ENCODE results near the gene KLHDC10. TPM values are rescaled to one million over a fixed set of nuclear protein-coding genes. Genes with fewer than 3 reads are reported as not detected.

KLHDC10 gene
- polyA plus RNA-seq, 1 donor from 2014 or later, result 59.1 TPM

DNA sequence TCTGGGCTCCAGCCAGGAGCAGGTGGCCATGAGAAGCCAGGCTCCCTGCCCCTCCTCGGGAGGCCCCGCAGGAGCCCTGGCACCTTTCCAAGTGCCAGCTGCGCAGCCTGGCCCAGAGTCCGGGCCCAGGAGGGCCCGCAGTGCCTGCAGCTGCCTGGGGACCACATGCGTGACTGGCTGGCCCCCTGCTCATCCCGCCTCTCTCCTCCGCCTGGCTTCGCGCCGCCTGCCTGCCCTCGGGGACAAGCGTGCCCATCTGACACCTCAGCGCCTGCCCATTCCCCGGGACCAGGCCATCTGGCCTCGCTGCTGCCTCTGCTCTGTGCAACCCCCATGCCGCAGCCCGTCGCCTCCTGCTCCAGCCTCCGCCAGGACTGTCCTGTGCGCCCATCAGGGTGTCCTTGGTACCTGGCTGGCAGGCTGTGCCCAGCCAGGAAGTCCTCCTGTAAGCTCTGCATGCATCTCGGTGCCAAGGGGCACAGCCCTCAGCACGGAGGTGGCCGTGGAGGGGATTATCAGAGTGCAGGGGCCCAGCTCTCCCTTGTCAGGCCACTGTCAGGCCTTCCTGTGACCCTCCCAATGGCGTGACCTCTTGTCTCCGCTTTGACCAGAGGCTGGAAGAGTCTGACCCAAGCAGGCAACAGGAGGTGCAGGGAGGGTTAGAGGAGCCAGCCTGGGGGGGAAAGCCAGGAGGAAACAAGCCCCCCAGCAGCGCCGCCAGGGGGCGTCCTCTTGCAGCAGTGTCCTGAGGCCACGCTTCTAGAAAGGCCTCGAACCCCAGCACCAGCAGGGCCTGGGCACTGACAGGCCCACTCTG lies 84.4 kb downstream of the KLHDC10 start:
- H3K27ac ChIP-seq (ENCODE audit: low read length), result no peak overlapping the region
- no peak for TF ChIP-seq TAF1 (IDR thresholded peaks at IDR 0.05; ENCODE audit: low read depth)
- TF ChIP-seq SMC3 (conservative IDR thresholded peaks at IDR 0.05; ENCODE audit: poor library complexity), result no peak
- TF ChIP-seq POLR2AphosphoS5 (IDR thresholded peaks at IDR 0.05), result no peak
- TF ChIP-seq, protein P1, sequence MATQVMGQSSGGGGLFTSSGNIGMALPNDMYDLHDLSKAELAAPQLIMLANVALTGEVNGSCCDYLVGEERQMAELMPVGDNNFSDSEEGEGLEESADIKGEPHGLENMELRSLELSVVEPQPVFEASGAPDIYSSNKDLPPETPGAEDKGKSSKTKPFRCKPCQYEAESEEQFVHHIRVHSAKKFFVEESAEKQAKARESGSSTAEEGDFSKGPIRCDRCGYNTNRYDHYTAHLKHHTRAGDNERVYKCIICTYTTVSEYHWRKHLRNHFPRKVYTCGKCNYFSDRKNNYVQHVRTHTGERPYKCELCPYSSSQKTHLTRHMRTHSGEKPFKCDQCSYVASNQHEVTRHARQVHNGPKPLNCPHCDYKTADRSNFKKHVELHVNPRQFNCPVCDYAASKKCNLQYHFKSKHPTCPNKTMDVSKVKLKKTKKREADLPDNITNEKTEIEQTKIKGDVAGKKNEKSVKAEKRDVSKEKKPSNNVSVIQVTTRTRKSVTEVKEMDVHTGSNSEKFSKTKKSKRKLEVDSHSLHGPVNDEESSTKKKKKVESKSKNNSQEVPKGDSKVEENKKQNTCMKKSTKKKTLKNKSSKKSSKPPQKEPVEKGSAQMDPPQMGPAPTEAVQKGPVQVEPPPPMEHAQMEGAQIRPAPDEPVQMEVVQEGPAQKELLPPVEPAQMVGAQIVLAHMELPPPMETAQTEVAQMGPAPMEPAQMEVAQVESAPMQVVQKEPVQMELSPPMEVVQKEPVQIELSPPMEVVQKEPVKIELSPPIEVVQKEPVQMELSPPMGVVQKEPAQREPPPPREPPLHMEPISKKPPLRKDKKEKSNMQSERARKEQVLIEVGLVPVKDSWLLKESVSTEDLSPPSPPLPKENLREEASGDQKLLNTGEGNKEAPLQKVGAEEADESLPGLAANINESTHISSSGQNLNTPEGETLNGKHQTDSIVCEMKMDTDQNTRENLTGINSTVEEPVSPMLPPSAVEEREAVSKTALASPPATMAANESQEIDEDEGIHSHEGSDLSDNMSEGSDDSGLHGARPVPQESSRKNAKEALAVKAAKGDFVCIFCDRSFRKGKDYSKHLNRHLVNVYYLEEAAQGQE (IDR thresholded peaks at IDR 0.05; ENCODE audit: borderline replicate concordance), result no peak
- TF ChIP-seq MXI1 (conservative IDR thresholded peaks at IDR 0.05; ENCODE audit: poor library complexity, severe bottlenecking), result no peak
- TF ChIP-seq EP300 (conservative IDR thresholded peaks at IDR 0.05; ENCODE audit: poor library complexity, severe bottlenecking), result no peak
- TF ChIP-seq RAD21 (conservative IDR thresholded peaks at IDR 0.05), result no peak
- TF ChIP-seq CTCF (IDR thresholded peaks at IDR 0.05; ENCODE audit: poor library complexity, severe bottlenecking), result no peak
- TF ChIP-seq EZH2 (IDR thresholded peaks at IDR 0.05; ENCODE audit: borderline replicate concordance, insufficient read depth, low read length, poor library complexity, severe bottlenecking), result no peak
- H3K9me2 ChIP-seq (ENCODE audit: insufficient read depth, low read length), result no peaks in the 10 kb centered on the region
- H3K9ac ChIP-seq (ENCODE audit: low read length), result no peak overlapping the region
- H3K4me2 ChIP-seq (ENCODE audit: low read length), result no peak overlapping the region
- no peaks in the 10 kb centered on the region for H3F3A ChIP-seq (ENCODE audit: insufficient read depth, low read length, poor library complexity, severe bottlenecking)
- no peaks in the 10 kb centered on the region for H3K9me3 ChIP-seq (ENCODE audit: low read length)
- H3K36me3 ChIP-seq (ENCODE audit: insufficient read depth, low read length), result no peaks in the 10 kb centered on the region
- no peak overlapping the region for H3K4me3 ChIP-seq (ENCODE audit: low read length)
- H2AFZ ChIP-seq (ENCODE audit: low read depth, low read length), result no peak overlapping the region
- H3K27me3 ChIP-seq (ENCODE audit: insufficient read depth, low read depth, low read length), result no peaks in the 10 kb centered on the region
- no peaks in the 10 kb centered on the region for H3K79me2 ChIP-seq (replicated peaks; ENCODE audit: insufficient read depth, low read length)
- no peaks in the 10 kb centered on the region for H4K20me1 ChIP-seq (ENCODE audit: insufficient read depth)

DNA sequence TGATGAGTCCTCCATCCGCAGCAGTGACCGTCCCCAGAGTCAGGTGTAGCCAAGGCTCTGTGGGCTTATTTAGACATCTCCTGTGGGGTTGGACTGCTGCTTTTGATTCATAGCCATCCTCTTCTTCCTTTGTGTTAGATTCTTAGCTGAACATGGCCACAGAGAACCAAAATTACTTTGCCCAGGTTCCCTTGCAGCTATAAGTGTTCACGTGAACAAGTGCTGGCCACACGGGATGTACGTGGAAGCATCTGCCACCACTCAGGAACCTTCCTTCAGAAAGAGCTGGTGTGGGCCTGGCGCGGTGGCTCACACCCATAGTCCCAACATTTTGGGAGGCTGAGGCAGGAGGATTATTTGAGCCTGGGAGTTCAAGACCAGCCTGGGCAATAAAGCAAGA lies 85.8 kb downstream of the KLHDC10 start:
- no peak for TF ChIP-seq SMC3 (conservative IDR thresholded peaks at IDR 0.05; ENCODE audit: poor library complexity)
- TF ChIP-seq CTCF (IDR thresholded peaks at IDR 0.05; ENCODE audit: poor library complexity, severe bottlenecking), result no peak
- no peak for TF ChIP-seq TAF1 (IDR thresholded peaks at IDR 0.05; ENCODE audit: low read depth)
- TF ChIP-seq, protein P1 (IDR thresholded peaks at IDR 0.05; ENCODE audit: borderline replicate concordance), result no peak
- TF ChIP-seq RAD21 (conservative IDR thresholded peaks at IDR 0.05), result no peak
- TF ChIP-seq EP300 (conservative IDR thresholded peaks at IDR 0.05; ENCODE audit: poor library complexity, severe bottlenecking), result no peak
- TF ChIP-seq MXI1 (conservative IDR thresholded peaks at IDR 0.05; ENCODE audit: poor library complexity, severe bottlenecking), result no peak
- TF ChIP-seq EZH2 (IDR thresholded peaks at IDR 0.05; ENCODE audit: borderline replicate concordance, insufficient read depth, low read length, poor library complexity, severe bottlenecking), result no peak
- no peak for TF ChIP-seq POLR2AphosphoS5 (IDR thresholded peaks at IDR 0.05)
- H3K27me3 ChIP-seq (ENCODE audit: insufficient read depth, low read depth, low read length), result no peaks in the 10 kb centered on the region
- no peaks in the 10 kb centered on the region for H3K9me2 ChIP-seq (ENCODE audit: insufficient read depth, low read length)
- no peaks in the 10 kb centered on the region for H3K36me3 ChIP-seq (ENCODE audit: insufficient read depth, low read length)
- no peak overlapping the region for H3K27ac ChIP-seq (ENCODE audit: low read length)
- no peak overlapping the region for H3K4me2 ChIP-seq (ENCODE audit: low read length)
- no peaks in the 10 kb centered on the region for H3F3A ChIP-seq (ENCODE audit: insufficient read depth, low read length, poor library complexity, severe bottlenecking)
- H2AFZ ChIP-seq (ENCODE audit: low read depth, low read length), result no peak overlapping the region
- H3K9me3 ChIP-seq (ENCODE audit: low read length), result no peaks in the 10 kb centered on the region
- H3K79me2 ChIP-seq (replicated peaks; ENCODE audit: insufficient read depth, low read length), result no peaks in the 10 kb centered on the region
- no peak overlapping the region for H3K9ac ChIP-seq (ENCODE audit: low read length)
- H3K4me3 ChIP-seq (ENCODE audit: low read length), result no peak overlapping the region
- H4K20me1 ChIP-seq (ENCODE audit: insufficient read depth), result no peaks in the 10 kb centered on the region
